ENCODE measurements around the gene RPL10.

GRCh38 chrX:154353172-154353843 is 44.9 kb upstream of the RPL10 start:
- TF ChIP-seq, protein P1, sequence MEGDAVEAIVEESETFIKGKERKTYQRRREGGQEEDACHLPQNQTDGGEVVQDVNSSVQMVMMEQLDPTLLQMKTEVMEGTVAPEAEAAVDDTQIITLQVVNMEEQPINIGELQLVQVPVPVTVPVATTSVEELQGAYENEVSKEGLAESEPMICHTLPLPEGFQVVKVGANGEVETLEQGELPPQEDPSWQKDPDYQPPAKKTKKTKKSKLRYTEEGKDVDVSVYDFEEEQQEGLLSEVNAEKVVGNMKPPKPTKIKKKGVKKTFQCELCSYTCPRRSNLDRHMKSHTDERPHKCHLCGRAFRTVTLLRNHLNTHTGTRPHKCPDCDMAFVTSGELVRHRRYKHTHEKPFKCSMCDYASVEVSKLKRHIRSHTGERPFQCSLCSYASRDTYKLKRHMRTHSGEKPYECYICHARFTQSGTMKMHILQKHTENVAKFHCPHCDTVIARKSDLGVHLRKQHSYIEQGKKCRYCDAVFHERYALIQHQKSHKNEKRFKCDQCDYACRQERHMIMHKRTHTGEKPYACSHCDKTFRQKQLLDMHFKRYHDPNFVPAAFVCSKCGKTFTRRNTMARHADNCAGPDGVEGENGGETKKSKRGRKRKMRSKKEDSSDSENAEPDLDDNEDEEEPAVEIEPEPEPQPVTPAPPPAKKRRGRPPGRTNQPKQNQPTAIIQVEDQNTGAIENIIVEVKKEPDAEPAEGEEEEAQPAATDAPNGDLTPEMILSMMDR (IDR thresholded peaks at IDR 0.05; ENCODE audit: poor library complexity, severe bottlenecking) = no peak
- TF ChIP-seq RAD21 (conservative IDR thresholded peaks at IDR 0.05) (no peak), EZH2 (IDR thresholded peaks at IDR 0.05; ENCODE audit: borderline replicate concordance, insufficient read depth, low read length, poor library complexity, severe bottlenecking) (no peak), EP300 (conservative IDR thresholded peaks at IDR 0.05; ENCODE audit: poor library complexity, severe bottlenecking) (no peak), REST (IDR thresholded peaks at IDR 0.05; ENCODE audit: borderline replicate concordance) (no peak), SMC3 (conservative IDR thresholded peaks at IDR 0.05; ENCODE audit: poor library complexity) (no peak), TAF1 (IDR thresholded peaks at IDR 0.05; ENCODE audit: low read depth) (no peak)

Measured in neural cell (in vitro differentiated cells).